Right lung (tissue), 5 donors: ENCODE data around the gene PNPLA7. TPM values are rescaled to one million over a fixed set of nuclear protein-coding genes. Genes with fewer than 3 reads are reported as not detected.

Experiments used
- DNase-seq, 2 donors: peaks; one replicate each; pipeline ENCODE4 v3.0.0-alpha.2; 2013
- polyA plus RNA-seq, 5 donors: library from polyadenylated mRNA; unstranded; fragments of 120-200 nt; gene quantifications; one replicate each; pipeline versions ENCODE4 v1.2.1 to v1.2.3, GENCODE V29; 2013; ENCODE audit warnings: inconsistent platforms in 1 of 5, low replicate concordance in 1 of 5; ENCODE audit not compliant: insufficient read length in 5 of 5, insufficient read depth in 1 of 5

Gene PNPLA7
- polyA plus RNA-seq, 5 donors, result 2.9 to 7.8 (median 5.2) TPM

GRCh38 chr9:137462396-137462985, 87.7 kb downstream of the PNPLA7 start:
- DNase-seq, result no peak

GRCh38 chr9:137461663-137462395, 88.4 kb downstream of the PNPLA7 start:
- DNase-seq, result no peak

- DNase-seq, result no peak
Observed at GRCh38 chr9:137461316-137461662, 88.9 kb downstream of the PNPLA7 start.

GRCh38 chr9:137460363-137461315, 89.6 kb downstream of the PNPLA7 start:
- DNase-seq, result no peak

- no peak for DNase-seq
Observed at GRCh38 chr9:137459601-137460362, 90.4 kb downstream of the PNPLA7 start.

GRCh38 chr9:137459152-137459600, 91.0 kb downstream of the PNPLA7 start, which contains the start of gene NSMF:
TSS of gene NSMF (minus strand) at chr9:137459334. CDS start at chr9:137459102, 232 bp downstream.
- peak; percentile 94 to 95 for DNase-seq

- no peak for DNase-seq
Observed at GRCh38 chr9:137458194-137459151, 91.7 kb downstream of the PNPLA7 start.

GRCh38 chr9:137457406-137458193, 92.6 kb downstream of the PNPLA7 start:
- no peak for DNase-seq

GRCh38 chr9:137456864-137457405, 93.3 kb downstream of the PNPLA7 start:
- DNase-seq, result no peak

GRCh38 chr9:137456061-137456863, 93.9 kb downstream of the PNPLA7 start:
- DNase-seq, result no peak

- DNase-seq, result no peak
Observed at GRCh38 chr9:137455359-137455991, 94.7 kb downstream of the PNPLA7 start.

GRCh38 chr9:137454597-137455358, 95.4 kb downstream of the PNPLA7 start:
- no peak for DNase-seq

GRCh38 chr9:137454145-137454596, 96.0 kb downstream of the PNPLA7 start:
- peak in 1 of 2 donors; percentile 34 for DNase-seq

- DNase-seq, result peak in 1 of 2 donors; percentile 62
Observed at GRCh38 chr9:137453643-137454081, 96.5 kb downstream of the PNPLA7 start.

- DNase-seq, result no peak
Observed at GRCh38 chr9:137452761-137453642, 97.2 kb downstream of the PNPLA7 start.
